Subcutaneous adipose tissue (tissue), 4 donors: Measurements from ENCODE around the gene ATG10. TPM values are rescaled to one million over a fixed set of nuclear protein-coding genes. Genes with fewer than 3 reads are reported as not detected.

Experiments
- CTCF ChIP-seq: fragments of 450-650 bp; IDR thresholded peaks from one replicate; pipeline ENCODE4 v1.5.1; 2016; ENCODE audit warnings: low read depth, mild to moderate bottlenecking, control low read depth, antibody characterized with exemption, moderate library complexity
- total RNA-seq, 4 donors: library from RNA; depleted of rRNA; stranded (reverse); fragments of >200 nt; gene quantifications; one replicate each; pipeline ENCODE4 v1.1.0, GENCODE V29; 2016

Gene ATG10
- total RNA-seq, 4 donors from 2014 or later: 7.0 to 17.9 (median 7.6) TPM

- TF ChIP-seq CTCF: no peak
These were observed 183.0 kb downstream of the ATG10 start for GRCh38 chr5:82154776-82155175.

- no peak for TF ChIP-seq CTCF
These were observed 183.5 kb downstream of the ATG10 start for GRCh38 chr5:82155305-82155704.

- TF ChIP-seq CTCF: no peak
These were observed 185.1 kb downstream of the ATG10 start for GRCh38 chr5:82156874-82157273.

DNA sequence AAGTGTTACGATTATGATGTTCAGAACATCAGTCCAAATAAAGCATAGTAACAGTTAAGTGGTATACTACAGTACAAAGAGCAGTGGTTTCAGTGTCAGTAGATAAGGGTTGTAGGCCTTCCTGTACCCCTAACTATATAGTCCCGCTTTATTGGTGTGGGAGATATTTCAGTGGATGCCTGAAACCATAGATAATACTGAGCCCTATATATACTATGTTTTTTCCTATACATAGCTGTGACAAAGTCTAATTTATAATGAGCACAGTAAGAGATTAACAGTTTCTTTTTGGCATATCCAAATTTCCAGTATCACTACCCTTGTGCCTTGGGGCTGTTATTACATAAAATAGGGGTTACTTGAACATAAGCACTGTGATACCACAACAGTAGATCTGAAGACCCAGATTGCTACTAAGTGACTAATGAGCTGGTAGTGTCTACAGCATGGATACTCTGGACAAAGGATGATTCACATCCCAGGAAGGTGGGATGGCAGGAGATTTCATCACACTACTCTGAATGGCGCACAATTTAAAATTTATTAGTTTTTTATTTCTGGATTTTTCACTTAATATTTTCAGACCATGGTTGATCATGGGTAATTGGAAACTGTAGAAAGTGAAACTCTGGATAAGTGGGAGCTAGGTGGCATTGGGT, 187.1 kb downstream of the ATG10 start:
- no peak for TF ChIP-seq CTCF

DNA sequence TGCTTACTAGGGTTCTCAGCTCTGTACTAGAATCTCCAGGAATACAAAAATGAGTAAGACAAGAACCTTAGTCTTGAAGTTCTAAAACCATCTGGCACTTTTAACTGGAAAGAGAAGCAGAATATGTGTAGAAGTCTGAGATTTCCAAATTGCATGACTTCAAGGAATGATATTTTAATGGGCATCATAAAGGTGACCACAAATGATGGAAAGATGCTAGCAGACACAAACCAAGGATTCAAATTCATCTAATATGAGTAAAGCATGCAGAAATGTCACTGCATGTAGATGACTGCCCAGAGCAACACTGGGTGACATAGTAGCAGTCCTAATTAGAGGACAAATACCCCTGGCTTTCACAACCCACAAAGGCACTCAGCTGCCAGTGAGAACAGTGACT, 189.1 kb downstream of the ATG10 start:
- no peak for TF ChIP-seq CTCF

- no peak for TF ChIP-seq CTCF
These were observed 190.8 kb downstream of the ATG10 start for GRCh38 chr5:82162573-82162972.

DNA sequence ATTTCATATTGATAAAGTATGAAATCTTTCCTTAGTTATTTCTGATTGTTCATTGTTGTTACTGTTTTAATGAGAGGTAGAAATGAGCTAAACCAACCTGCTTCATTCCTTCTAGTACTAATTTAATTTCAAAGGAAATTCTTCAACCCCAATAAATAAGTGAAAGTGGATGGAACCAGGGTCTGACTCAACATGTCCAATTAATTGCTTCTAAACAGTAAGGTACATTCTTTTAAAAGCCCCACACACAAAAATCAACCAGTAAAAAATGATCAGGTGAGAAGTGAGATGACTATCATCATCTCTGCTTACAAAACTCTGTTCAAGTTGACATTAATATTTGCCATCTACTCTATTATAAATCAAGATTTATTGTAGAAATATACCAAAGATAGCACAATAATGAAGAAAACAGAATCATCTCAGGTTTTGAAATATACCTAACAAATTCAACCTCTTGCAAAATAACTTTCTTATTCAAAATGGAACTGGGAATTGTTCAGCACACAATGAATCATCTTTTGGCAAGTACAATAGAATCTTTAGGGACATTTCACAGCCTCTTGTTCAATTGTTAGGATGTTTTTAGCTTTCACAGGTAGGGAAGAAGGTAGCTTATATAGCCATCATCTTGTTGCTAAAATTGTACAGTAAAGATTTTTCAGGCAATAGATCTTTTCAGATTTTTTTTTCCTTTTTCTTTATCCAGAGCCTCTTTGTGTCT, 191.8 kb downstream of the ATG10 start:
- no peak for TF ChIP-seq CTCF
